IMR-90 (cell line): ENCODE data around the gene DOCK4. TPM values are rescaled to one million over a fixed set of nuclear protein-coding genes. Genes with fewer than 3 reads are reported as not detected.

ENCODE experiments used
- ATAC-seq: fragments of 200-7000 bp; cut with Tn5 transposase; 2 replicates; pipeline ENCODE4 v1.9.1; 2020; ENCODE audit warnings: low read depth, mild to moderate bottlenecking, moderate library complexity
- BruUV-seq: library from RNA; stranded (reverse); fragments of 400-500 nt; replicated peaks from 2 replicates; lab custom pipeline; 2021; lab: Mats Ljungman, UMichigan
- CTCF ChIA-PET: fragments of 300-600 bp; formaldehyde crosslinking; extraction: SDS; loops from one replicate; lab custom pipeline; 2021; ENCODE audit warnings: antibody characterized with exemption; lab: Yijun Ruan, JAX
- POLR2A ChIA-PET: fragments of 300-600 bp; sonication (Branson Sonifier 250); formaldehyde crosslinking; loops from one replicate; lab custom pipeline; 2022; ENCODE audit warnings: antibody characterized with exemption; ENCODE audit not compliant: unreplicated experiment; lab: Charles Lee
- DNase-seq: peaks from one replicate; pipeline ENCODE4 v3.0.0; 2013
- H2AFZ ChIP-seq: replicated peaks from 2 replicates; pipeline ENCODE3; 2013; ENCODE audit warnings: low read length, mild to moderate bottlenecking; ENCODE audit not compliant: poor library complexity
- H2AK5ac ChIP-seq: 2 replicates; pipeline ENCODE4 v1.6.1; 2013; ENCODE audit warnings: low read depth, low read length, inconsistent platforms
- H2AK9ac ChIP-seq: replicated peaks from 2 replicates; pipeline ENCODE3; 2013; ENCODE audit warnings: mild to moderate bottlenecking, low read depth, low read length, moderate library complexity; ENCODE audit not compliant: poor library complexity
- H2BK120ac ChIP-seq: 2 replicates; pipeline ENCODE4 v1.6.1; 2013; ENCODE audit warnings: low read depth, low read length, inconsistent platforms
- H2BK15ac ChIP-seq: 3 replicates; pipeline ENCODE4 v1.6.1; 2013; ENCODE audit warnings: low read depth, low read length, inconsistent platforms
- H2BK20ac ChIP-seq: 2 replicates; pipeline ENCODE4 v1.6.1; 2013; ENCODE audit warnings: low read depth, mild to moderate bottlenecking, inconsistent platforms, low read length, moderate library complexity
- H2BK5ac ChIP-seq: 2 replicates; pipeline ENCODE4 v1.6.1; 2013; ENCODE audit warnings: mild to moderate bottlenecking, low read depth, low read length, inconsistent platforms; ENCODE audit not compliant: poor library complexity, severe bottlenecking
- H3K14ac ChIP-seq: replicated peaks from 2 replicates; pipeline ENCODE4 v1.6.1; 2013; ENCODE audit warnings: low read depth, low read length, inconsistent platforms
- H3K18ac ChIP-seq: 2 replicates; pipeline ENCODE4 v1.6.1; 2013; ENCODE audit warnings: low read depth, low read length, control low read depth
- H3K23ac ChIP-seq: 2 replicates; pipeline ENCODE4 v1.6.1; 2013; ENCODE audit warnings: low read depth, low read length, inconsistent platforms
- H3K27ac ChIP-seq: 2 replicates; pipeline ENCODE4 v1.5.1; 2013; ENCODE audit warnings: mild to moderate bottlenecking, control low read depth, low read length; ENCODE audit not compliant: insufficient read depth
- H3K27me3 ChIP-seq: 2 replicates; pipeline ENCODE4 v1.6.1; 2013; ENCODE audit warnings: low read length; ENCODE audit not compliant: control insufficient read depth, insufficient read depth
- H3K36me3 ChIP-seq: 2 replicates; pipeline ENCODE4 v1.6.1; 2013; ENCODE audit warnings: low read length, mixed read lengths; ENCODE audit not compliant: control insufficient read depth, insufficient read depth
- H3K4ac ChIP-seq: 2 replicates; pipeline ENCODE4 v1.6.1; 2013; ENCODE audit warnings: low read depth, low read length, inconsistent platforms
- H3K4me1 ChIP-seq: 2 replicates; pipeline ENCODE4 v1.6.1; 2013; ENCODE audit warnings: low read length, mixed read lengths; ENCODE audit not compliant: control insufficient read depth, insufficient read depth
- H3K4me2 ChIP-seq: 2 replicates; pipeline ENCODE4 v1.6.1; 2013; ENCODE audit warnings: low read depth, mild to moderate bottlenecking, control low read depth, low read length, moderate library complexity
- H3K4me3 ChIP-seq: 2 replicates; pipeline ENCODE4 v1.5.1; 2013; ENCODE audit warnings: low read depth, mild to moderate bottlenecking, control low read depth, low read length, moderate library complexity; ENCODE audit not compliant: insufficient read depth
- H3K56ac ChIP-seq: 2 replicates; pipeline ENCODE4 v1.6.1; 2013; ENCODE audit warnings: low read length, inconsistent platforms; ENCODE audit not compliant: insufficient read depth; ENCODE audit errors: extremely low read depth
- H3K79me1 ChIP-seq, 2 experiments: 2 replicates each; pipeline ENCODE4 v1.6.1; 2013; ENCODE audit warnings: low read length in 2 of 2, inconsistent platforms in 1 of 2, low read depth in 1 of 2
- H3K9ac ChIP-seq: 2 replicates; pipeline ENCODE4 v1.6.1; 2013; ENCODE audit warnings: low read depth, low read length, control low read depth
- H3K9me1 ChIP-seq: 2 replicates; pipeline ENCODE4 v1.6.1; 2013; ENCODE audit warnings: low read length, inconsistent platforms; ENCODE audit not compliant: insufficient read depth
- H3K9me3 ChIP-seq: 2 replicates; pipeline ENCODE4 v1.6.1; 2013; ENCODE audit warnings: low read length; ENCODE audit not compliant: control insufficient read depth, insufficient read depth
- H4K20me1 ChIP-seq: 2 replicates; pipeline ENCODE4 v1.6.1; 2013; ENCODE audit warnings: low read length, inconsistent platforms; ENCODE audit not compliant: insufficient read depth
- H4K5ac ChIP-seq: 2 replicates; pipeline ENCODE4 v1.6.1; 2013; ENCODE audit warnings: mild to moderate bottlenecking, low read depth, low read length, control low read depth
- H4K8ac ChIP-seq, 2 experiments: 2 replicates each; pipeline ENCODE4 v1.6.1; 2013; ENCODE audit warnings: low read depth in 2 of 2, low read length in 2 of 2, control low read depth in 1 of 2, inconsistent platforms in 1 of 2
- H4K91ac ChIP-seq: 2 replicates; pipeline ENCODE4 v1.6.1; 2013; ENCODE audit warnings: low read depth, low read length, inconsistent platforms; ENCODE audit not compliant: insufficient read depth
- BHLHE40 ChIP-seq: fragments of 150-350 bp; IDR thresholded peaks from 2 replicates; pipeline ENCODE4 v1.6.1; 2016; ENCODE audit warnings: mild to moderate bottlenecking, low read depth, low read length
- CEBPB ChIP-seq: IDR thresholded peaks from 2 replicates; pipeline ENCODE4 v1.6.1; 2012; ENCODE audit warnings: low read depth, low read length, improper control_type of control experiment
- CHD1 ChIP-seq: IDR thresholded peaks from 2 replicates; pipeline ENCODE4 v1.6.1; 2012; ENCODE audit warnings: low read depth, low read length, improper control_type of control experiment
- FOS ChIP-seq: fragments of 150-350 bp; IDR thresholded peaks from 2 replicates; pipeline ENCODE4 v1.6.1; 2016; ENCODE audit warnings: low read depth, low read length
- MAFK ChIP-seq: IDR thresholded peaks from 2 replicates; pipeline ENCODE4 v1.6.1; 2012; ENCODE audit warnings: low read depth, low read length, improper control_type of control experiment
- MAZ ChIP-seq: IDR thresholded peaks from 2 replicates; pipeline ENCODE4 v1.6.1; 2012; ENCODE audit warnings: low read depth, mild to moderate bottlenecking, low read length, improper control_type of control experiment, moderate library complexity, borderline replicate concordance
- MXI1 ChIP-seq: IDR thresholded peaks from 2 replicates; pipeline ENCODE4 v1.6.1; 2012; ENCODE audit warnings: low read depth, mild to moderate bottlenecking, low read length, moderate library complexity, borderline replicate concordance
- NFE2L2 ChIP-seq: fragments of 150-350 bp; IDR thresholded peaks from 2 replicates; pipeline ENCODE4 v1.6.1; 2016; ENCODE audit warnings: low read depth, mild to moderate bottlenecking, low read length
- POLR2A ChIP-seq: IDR thresholded peaks from 2 replicates; pipeline ENCODE4 v1.6.1; 2012; ENCODE audit warnings: mild to moderate bottlenecking, low read depth, low read length
- RAD21 ChIP-seq: IDR thresholded peaks from 2 replicates; pipeline ENCODE4 v1.6.1; 2012; ENCODE audit warnings: low read length, improper control_type of control experiment
- RCOR1 ChIP-seq: IDR thresholded peaks from 2 replicates; pipeline ENCODE4 v1.6.1; 2012; ENCODE audit warnings: mild to moderate bottlenecking, low read length, improper control_type of control experiment; ENCODE audit not compliant: insufficient replicate concordance
- RFX5 ChIP-seq: IDR thresholded peaks from 2 replicates; pipeline ENCODE4 v1.8.0; 2012; ENCODE audit warnings: low read depth, mild to moderate bottlenecking, low read length, moderate library complexity
- SMC3 ChIP-seq: fragments of 150-350 bp; IDR thresholded peaks from 2 replicates; pipeline ENCODE4 v1.6.1; 2016; ENCODE audit warnings: low read depth, mild to moderate bottlenecking, antibody characterized with exemption, low read length, moderate library complexity
- WGBS, 2 experiments: methylation state at CpG; one replicate each; pipeline versions ENCODE4 v1.1.5 to v1.1.7; 2013; ENCODE audit warnings: missing lambda C conversion rate in 2 of 2; ENCODE audit not compliant: insufficient read length in 1 of 2; ENCODE audit errors: extremely low coverage in 2 of 2; 5-methylcytosine and 5-hydroxymethylcytosine counted together
- dilution Hi-C: fragments of 300-500 bp; cut with HindIII; formaldehyde crosslinking; loops from one replicate; pipeline ENCODE4 v1.14.3; 2018; ENCODE audit warnings: low sequenced_read_pairs; ENCODE audit not compliant: unreplicated experiment
- in situ Hi-C: fragments of 300-500 bp; cut with MboI; formaldehyde crosslinking; loops from 3 replicates; pipeline ENCODE4 v1.14.3; 2019; ENCODE audit warnings: low sequenced_read_pairs, inconsistent platforms, mixed read lengths
- intact Hi-C: fragments of 100-400 bp; cut with micrococcal nuclease; formaldehyde crosslinking; loops from 2 replicates; pipeline ENCODE4 v1.10.0; 2022
- polyA plus RNA-seq, 3 experiments: library from polyadenylated mRNA; depleted of rRNA; stranded (reverse); fragments of >200 nt; gene quantifications; 2 replicates each; pipeline ENCODE4 v1.2.3, GENCODE V29; 2012; ENCODE audit warnings: low replicate concordance in 1 of 3
- total RNA-seq: library from RNA; depleted of rRNA; stranded (reverse); fragments of >200 nt; gene quantifications from 2 replicates; pipeline ENCODE4 v1.2.3, GENCODE V29; 2012
- TF ChIP-seq, protein P1 (sequence below): fragments of 150-350 bp; IDR thresholded peaks from 2 replicates; pipeline ENCODE4 v1.6.1; 2017; ENCODE audit warnings: mild to moderate bottlenecking, antibody characterized with exemption, low read length, low read depth
- TF ChIP-seq, protein P2 (sequence below): fragments of 150-350 bp; IDR thresholded peaks from 2 replicates; pipeline ENCODE4 v1.6.1; 2016; ENCODE audit warnings: low read depth, mild to moderate bottlenecking, low read length, moderate library complexity, borderline replicate concordance
- TF ChIP-seq, protein P3 (sequence below): conservative IDR thresholded peaks from 2 replicates; pipeline ENCODE4 v1.5.1; 2012; ENCODE audit warnings: mild to moderate bottlenecking, low read depth, low read length, improper control_type of control experiment

Gene DOCK4
- total and polyA plus RNA-seq, 2 of the 4 experiments (the other 2 are of a cell fraction) = 4.4 to 12.2 TPM

DNA sequence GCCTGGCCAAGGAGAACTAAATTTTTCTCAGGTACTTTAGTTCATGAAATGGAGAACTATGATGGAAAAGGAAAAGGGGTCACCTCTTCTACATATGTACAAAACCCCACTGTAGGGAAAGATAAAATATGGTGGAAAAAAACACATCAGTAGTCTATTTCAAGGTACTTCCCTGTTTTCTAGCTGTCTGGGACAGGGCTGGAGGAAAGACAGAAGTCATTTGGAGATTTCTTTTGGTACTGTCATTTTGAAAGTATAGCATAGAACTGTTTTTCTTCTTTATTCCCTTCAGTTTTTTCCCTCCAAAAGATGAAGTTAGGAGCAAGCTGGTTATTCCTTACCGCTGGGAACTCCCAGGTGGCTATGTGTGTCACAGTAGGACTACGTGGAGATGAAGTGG lies 196.1 kb downstream of the DOCK4 start:
- WGBS, 2 experiments = no CpG with 5 or more reads among the region's 2 CpGs
- dilution Hi-C loops (no loop called here), intact Hi-C loops (no loop called here), in situ Hi-C loops (no loop called here)
- H2AK9ac ChIP-seq = no peak overlapping the region
- no peaks in the 10 kb centered on the region; the same call in 1 of the 2 replicates for H4K20me1 ChIP-seq
- ATAC-seq (no peak), DNase-seq (no peak)
- no peak overlapping the region for H4K8ac ChIP-seq
- no peak overlapping the region for H3K27ac ChIP-seq
- no peak overlapping the region for H3K4me3 ChIP-seq
- H3K14ac ChIP-seq = no peak overlapping the region
- no peak overlapping the region for H4K5ac ChIP-seq
- no peak overlapping the region for H2BK120ac ChIP-seq
- H4K91ac ChIP-seq = no peak overlapping the region
- no TSS peak for BruUV-seq
- peaks cover 3 to 8% of the 10 kb centered on the region in 2 experiments; a peak in 1 of 4 replicates for H3K79me1 ChIP-seq
- H2AK5ac ChIP-seq = no peak overlapping the region
- no peak overlapping the region for H3K9ac ChIP-seq
- H3K36me3 ChIP-seq = no peaks in the 10 kb centered on the region
- H3K18ac ChIP-seq = no peak overlapping the region
- ChIA-PET CTCF (no interaction called here), POLR2A (no interaction called here)
- H3K4me1 ChIP-seq = no peaks in the 10 kb centered on the region
- peaks cover 3% of the 10 kb centered on the region; the same call in 1 of the 2 replicates for H3K9me1 ChIP-seq
- no peak overlapping the region for H3K4ac ChIP-seq
- no peaks in the 10 kb centered on the region for H3K9me3 ChIP-seq
- H3K56ac ChIP-seq = no peak overlapping the region
- no peak overlapping the region for H2BK15ac ChIP-seq
- H3K27me3 ChIP-seq = no peaks in the 10 kb centered on the region
- no peak overlapping the region for H2BK5ac ChIP-seq
- H2AFZ ChIP-seq = no peak overlapping the region
- H3K23ac ChIP-seq = no peak overlapping the region
- no peak overlapping the region for H2BK20ac ChIP-seq
- H3K4me2 ChIP-seq = no peak overlapping the region
- TF ChIP-seq RAD21 (no peak), RCOR1 (no peak), FOS (no peak), CEBPB (no peak), MAZ (no peak), SMC3 (no peak), CHD1 (no peak), POLR2A (no peak), MAFK (no peak), BHLHE40 (no peak), NFE2L2 (no peak), RFX5 (no peak), MXI1 (no peak)
- TF ChIP-seq, protein P1, sequence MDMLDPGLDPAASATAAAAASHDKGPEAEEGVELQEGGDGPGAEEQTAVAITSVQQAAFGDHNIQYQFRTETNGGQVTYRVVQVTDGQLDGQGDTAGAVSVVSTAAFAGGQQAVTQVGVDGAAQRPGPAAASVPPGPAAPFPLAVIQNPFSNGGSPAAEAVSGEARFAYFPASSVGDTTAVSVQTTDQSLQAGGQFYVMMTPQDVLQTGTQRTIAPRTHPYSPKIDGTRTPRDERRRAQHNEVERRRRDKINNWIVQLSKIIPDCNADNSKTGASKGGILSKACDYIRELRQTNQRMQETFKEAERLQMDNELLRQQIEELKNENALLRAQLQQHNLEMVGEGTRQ = no peak
- TF ChIP-seq, protein P2, sequence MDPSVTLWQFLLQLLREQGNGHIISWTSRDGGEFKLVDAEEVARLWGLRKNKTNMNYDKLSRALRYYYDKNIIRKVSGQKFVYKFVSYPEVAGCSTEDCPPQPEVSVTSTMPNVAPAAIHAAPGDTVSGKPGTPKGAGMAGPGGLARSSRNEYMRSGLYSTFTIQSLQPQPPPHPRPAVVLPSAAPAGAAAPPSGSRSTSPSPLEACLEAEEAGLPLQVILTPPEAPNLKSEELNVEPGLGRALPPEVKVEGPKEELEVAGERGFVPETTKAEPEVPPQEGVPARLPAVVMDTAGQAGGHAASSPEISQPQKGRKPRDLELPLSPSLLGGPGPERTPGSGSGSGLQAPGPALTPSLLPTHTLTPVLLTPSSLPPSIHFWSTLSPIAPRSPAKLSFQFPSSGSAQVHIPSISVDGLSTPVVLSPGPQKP = no peak
- TF ChIP-seq, protein P3, sequence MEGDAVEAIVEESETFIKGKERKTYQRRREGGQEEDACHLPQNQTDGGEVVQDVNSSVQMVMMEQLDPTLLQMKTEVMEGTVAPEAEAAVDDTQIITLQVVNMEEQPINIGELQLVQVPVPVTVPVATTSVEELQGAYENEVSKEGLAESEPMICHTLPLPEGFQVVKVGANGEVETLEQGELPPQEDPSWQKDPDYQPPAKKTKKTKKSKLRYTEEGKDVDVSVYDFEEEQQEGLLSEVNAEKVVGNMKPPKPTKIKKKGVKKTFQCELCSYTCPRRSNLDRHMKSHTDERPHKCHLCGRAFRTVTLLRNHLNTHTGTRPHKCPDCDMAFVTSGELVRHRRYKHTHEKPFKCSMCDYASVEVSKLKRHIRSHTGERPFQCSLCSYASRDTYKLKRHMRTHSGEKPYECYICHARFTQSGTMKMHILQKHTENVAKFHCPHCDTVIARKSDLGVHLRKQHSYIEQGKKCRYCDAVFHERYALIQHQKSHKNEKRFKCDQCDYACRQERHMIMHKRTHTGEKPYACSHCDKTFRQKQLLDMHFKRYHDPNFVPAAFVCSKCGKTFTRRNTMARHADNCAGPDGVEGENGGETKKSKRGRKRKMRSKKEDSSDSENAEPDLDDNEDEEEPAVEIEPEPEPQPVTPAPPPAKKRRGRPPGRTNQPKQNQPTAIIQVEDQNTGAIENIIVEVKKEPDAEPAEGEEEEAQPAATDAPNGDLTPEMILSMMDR = no peak
